Activated CD4-positive, alpha-beta T cell treated with anti-CD3 and anti-CD28 coated beads, Interleukin-2, Interleukin-4, amounts not matched to agents 100 ng/mL and 50 ng/mL, durations not matched to agents 16 hours and 8 hours (primary cell): ENCODE data around the gene MEAK7.

ENCODE experiments used
- DNase-seq: peaks from one replicate; pipeline ENCODE4 v3.0.0-alpha.2; 2020; ENCODE audit warnings: low spot score

MEAK7 gene

GRCh38 chr16:84504420-84505248 is at the start of gene MEAK7:
TSS of gene MEAK7 (minus strand) at chr16:84504659. CDS start at chr16:84498086, 6,573 bp downstream.
- peak; percentile 98 for DNase-seq

- peak; percentile 76 for DNase-seq
Measured at GRCh38 chr16:84553873-84554399, 49.5 kb upstream of the MEAK7 start.

GRCh38 chr16:84552135-84552534 is 47.7 kb upstream of the MEAK7 start:
- DNase-seq: no peak

- peak; percentile 32 for DNase-seq
Measured at GRCh38 chr16:84550096-84550495, 45.6 kb upstream of the MEAK7 start.

- peak; percentile 68 for DNase-seq
Measured at GRCh38 chr16:84548971-84549844, 44.7 kb upstream of the MEAK7 start.

GRCh38 chr16:84548508-84548907 is 44.0 kb upstream of the MEAK7 start:
- no peak for DNase-seq

- DNase-seq: no peak
Measured at GRCh38 chr16:84547546-84548061, 43.1 kb upstream of the MEAK7 start.

- no peak for DNase-seq
Measured at GRCh38 chr16:84546669-84547545, 42.4 kb upstream of the MEAK7 start.

GRCh38 chr16:84545114-84545737 is 40.8 kb upstream of the MEAK7 start:
- DNase-seq: no peak

- no peak for DNase-seq
Measured at GRCh38 chr16:84544031-84544773, 39.7 kb upstream of the MEAK7 start.

- DNase-seq: no peak
Measured at GRCh38 chr16:84543253-84543652, 38.8 kb upstream of the MEAK7 start.

- no peak for DNase-seq
Measured at GRCh38 chr16:84541999-84542817, 37.7 kb upstream of the MEAK7 start.

- DNase-seq: no peak
Measured at GRCh38 chr16:84540194-84540593, 35.7 kb upstream of the MEAK7 start.

GRCh38 chr16:84538222-84538840 is 33.9 kb upstream of the MEAK7 start:
- no peak for DNase-seq

GRCh38 chr16:84537491-84538151 is 33.2 kb upstream of the MEAK7 start:
- DNase-seq: no peak

- no peak for DNase-seq
Measured at GRCh38 chr16:84535851-84536250, 31.4 kb upstream of the MEAK7 start.

- DNase-seq: no peak
Measured at GRCh38 chr16:84535408-84535807, 30.9 kb upstream of the MEAK7 start.

- DNase-seq: no peak
Measured at GRCh38 chr16:84534815-84535214, 30.4 kb upstream of the MEAK7 start.
